Measurements from ENCODE around the gene TRRAP.

DNA sequence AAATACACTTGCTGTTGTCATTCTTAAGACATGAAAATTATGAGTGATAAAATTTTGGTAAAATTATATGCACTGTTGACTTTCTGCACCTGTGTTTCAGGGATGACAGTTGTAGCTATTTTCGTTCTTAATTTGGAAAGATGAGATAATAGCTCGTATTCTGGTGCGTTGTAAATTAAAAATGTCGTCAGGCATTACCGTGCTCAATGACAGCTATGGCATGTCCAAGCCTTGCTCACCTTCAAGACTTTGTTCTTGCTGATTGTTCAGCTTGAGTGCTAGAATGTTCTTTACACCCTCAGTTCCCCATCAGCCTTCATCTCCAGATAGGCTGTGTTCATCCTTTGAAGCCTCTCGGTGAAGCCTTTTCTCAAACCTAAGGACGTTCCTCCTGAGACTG is 21.5 kb downstream of the TRRAP start:
- TF ChIP-seq, protein P1, sequence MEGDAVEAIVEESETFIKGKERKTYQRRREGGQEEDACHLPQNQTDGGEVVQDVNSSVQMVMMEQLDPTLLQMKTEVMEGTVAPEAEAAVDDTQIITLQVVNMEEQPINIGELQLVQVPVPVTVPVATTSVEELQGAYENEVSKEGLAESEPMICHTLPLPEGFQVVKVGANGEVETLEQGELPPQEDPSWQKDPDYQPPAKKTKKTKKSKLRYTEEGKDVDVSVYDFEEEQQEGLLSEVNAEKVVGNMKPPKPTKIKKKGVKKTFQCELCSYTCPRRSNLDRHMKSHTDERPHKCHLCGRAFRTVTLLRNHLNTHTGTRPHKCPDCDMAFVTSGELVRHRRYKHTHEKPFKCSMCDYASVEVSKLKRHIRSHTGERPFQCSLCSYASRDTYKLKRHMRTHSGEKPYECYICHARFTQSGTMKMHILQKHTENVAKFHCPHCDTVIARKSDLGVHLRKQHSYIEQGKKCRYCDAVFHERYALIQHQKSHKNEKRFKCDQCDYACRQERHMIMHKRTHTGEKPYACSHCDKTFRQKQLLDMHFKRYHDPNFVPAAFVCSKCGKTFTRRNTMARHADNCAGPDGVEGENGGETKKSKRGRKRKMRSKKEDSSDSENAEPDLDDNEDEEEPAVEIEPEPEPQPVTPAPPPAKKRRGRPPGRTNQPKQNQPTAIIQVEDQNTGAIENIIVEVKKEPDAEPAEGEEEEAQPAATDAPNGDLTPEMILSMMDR (IDR thresholded peaks at IDR 0.05 in 4 of 5, conservative IDR thresholded peaks at IDR 0.05 in 1 of 5), result no peak
- TF ChIP-seq POLR2A (IDR thresholded peaks at IDR 0.05), result no peak
